Activated T-helper 1 cell treated with anti-CD3 and anti-CD28 coated beads, Interleukin-12 subunit alpha, Interleukin-12 subunit beta, Interleukin-2, Interleukin-4 antibody, amounts not matched to agents 30 ng/mL and 10 ng/mL and 1 ng/mL, durations not matched to agents 14 hours and 24 hours and 36 hours (primary cell): ENCODE measurements around the gene LMBR1. TPM values are rescaled to one million over a fixed set of nuclear protein-coding genes. Genes with fewer than 3 reads are reported as not detected.
"Not testable (repeated sequence)": the region's sequence is repeated elsewhere in the genome, so short reads cannot be mapped to it uniquely, and the experiment has no call there.

Experiments used
- DNase-seq: peaks from one replicate; pipeline ENCODE4 v3.0.0; 2021; ENCODE audit warnings: low spot score
- H3K27ac Mint-ChIP-seq: one replicate; pipeline ENCODE4 v1.8.0; 2021; ENCODE audit warnings: mild to moderate bottlenecking, mixed read lengths
- H3K27me3 Mint-ChIP-seq: one replicate; pipeline ENCODE4 v1.8.0; 2022; ENCODE audit warnings: mild to moderate bottlenecking, moderate library complexity, mixed read lengths; ENCODE audit not compliant: insufficient read depth
- H3K36me3 Mint-ChIP-seq: one replicate; pipeline ENCODE4 v1.8.0; 2021; ENCODE audit warnings: low read depth, mixed read lengths
- H3K4me1 Mint-ChIP-seq: one replicate; pipeline ENCODE4 v1.8.0; 2021; ENCODE audit warnings: low read depth, mixed read lengths
- H3K4me3 Mint-ChIP-seq: one replicate; pipeline ENCODE4 v1.8.0; 2021; ENCODE audit warnings: mild to moderate bottlenecking, moderate library complexity, mixed read lengths
- H3K9me3 Mint-ChIP-seq: one replicate; pipeline ENCODE4 v1.8.0; 2021; ENCODE audit warnings: mixed read lengths
- intact Hi-C: fragments of 100-400 bp; cut with micrococcal nuclease; formaldehyde crosslinking; loops from one replicate; pipeline ENCODE4 v1.15.1; 2024
- total RNA-seq: library from RNA; stranded (reverse); gene quantifications from 2 replicates; pipeline ENCODE4 v1.2.3, GENCODE V29; 2022

Gene LMBR1
- total RNA-seq, 1 donor from 2014 or later = 55.5 TPM

GRCh38 chr7:156922304-156922703, 29.3 kb upstream of the LMBR1 start:
- H3K9me3 Mint-ChIP-seq, H3K36me3 Mint-ChIP-seq, DNase-seq, H3K27ac Mint-ChIP-seq, H3K4me3 Mint-ChIP-seq, intact Hi-C loops: not testable (repeated sequence)
- Mint-ChIP-seq H3K4me1 (peaks cover 43% of the 10 kb centered on the region), H3K27me3 (peaks cover 11% of the 10 kb centered on the region)

GRCh38 chr7:156920487-156921373, 27.7 kb upstream of the LMBR1 start:
- H3K36me3 Mint-ChIP-seq, intact Hi-C loops, H3K27me3 Mint-ChIP-seq, DNase-seq, H3K9me3 Mint-ChIP-seq, H3K4me3 Mint-ChIP-seq, H3K27ac Mint-ChIP-seq: not testable (repeated sequence)
- peaks cover 41% of the 10 kb centered on the region for H3K4me1 Mint-ChIP-seq

- Mint-ChIP-seq H3K4me3 (no peak overlapping the region), H3K27me3 (peaks cover 12% of the 10 kb centered on the region), H3K4me1 (peaks cover 41% of the 10 kb centered on the region), H3K27ac (no peak overlapping the region), H3K36me3 (no peaks in the 10 kb centered on the region), H3K9me3 (no peaks in the 10 kb centered on the region)
- DNase-seq = no peak
- intact Hi-C loops = no loop called here
Observed at GRCh38 chr7:156920076-156920475, 27.1 kb upstream of the LMBR1 start.

- no peaks in the 10 kb centered on the region for H3K9me3 Mint-ChIP-seq
- intact Hi-C loops = no loop called here
- H3K36me3 Mint-ChIP-seq = no peaks in the 10 kb centered on the region
- DNase-seq = no peak
- peaks cover 10% of the 10 kb centered on the region for H3K27me3 Mint-ChIP-seq
- no peak overlapping the region for H3K4me3 Mint-ChIP-seq
- H3K4me1 Mint-ChIP-seq = peaks cover 36% of the 10 kb centered on the region
- H3K27ac Mint-ChIP-seq = no peak overlapping the region
Observed at GRCh38 chr7:156919132-156919713, 26.2 kb upstream of the LMBR1 start.

GRCh38 chr7:156918635-156919034, 25.7 kb upstream of the LMBR1 start:
- H3K9me3 Mint-ChIP-seq = no peaks in the 10 kb centered on the region
- H3K4me1 Mint-ChIP-seq = peaks cover 32% of the 10 kb centered on the region
- H3K27me3 Mint-ChIP-seq = peaks cover 10% of the 10 kb centered on the region
- H3K4me3 Mint-ChIP-seq = no peak overlapping the region
- intact Hi-C loops = no loop called here
- no peak for DNase-seq
- no peaks in the 10 kb centered on the region for H3K36me3 Mint-ChIP-seq
- no peak overlapping the region for H3K27ac Mint-ChIP-seq

- H3K4me1 Mint-ChIP-seq, H3K9me3 Mint-ChIP-seq, DNase-seq, H3K4me3 Mint-ChIP-seq, H3K27ac Mint-ChIP-seq, H3K36me3 Mint-ChIP-seq: not testable (repeated sequence)
- intact Hi-C loops = loop anchor here (5.0 to 10.0 kb wide), 2 partner anchors 85 to 343 kb away; no protein-coding TSS in a partner anchor
- peaks cover 13% of the 10 kb centered on the region for H3K27me3 Mint-ChIP-seq
Observed at GRCh38 chr7:156909574-156910252, 16.7 kb upstream of the LMBR1 start.

- Mint-ChIP-seq H3K4me3 (no peak overlapping the region), H3K9me3 (no peaks in the 10 kb centered on the region), H3K36me3 (no peaks in the 10 kb centered on the region), H3K4me1 (peaks cover 7% of the 10 kb centered on the region), H3K27me3 (peaks cover 10% of the 10 kb centered on the region), H3K27ac (no peak overlapping the region)
- intact Hi-C loops = loop anchor here (5.0 to 10.0 kb wide), 2 partner anchors 87 to 345 kb away; no protein-coding TSS in a partner anchor
- DNase-seq = no peak
Observed at GRCh38 chr7:156907656-156908055, 14.7 kb upstream of the LMBR1 start.

GRCh38 chr7:156906200-156906649, 13.2 kb upstream of the LMBR1 start:
- intact Hi-C loops = loop anchor here (5.0 to 10.0 kb wide), 2 partner anchors 89 to 346 kb away; no protein-coding TSS in a partner anchor
- H3K27me3 Mint-ChIP-seq = peaks cover 2% of the 10 kb centered on the region
- no peaks in the 10 kb centered on the region for H3K36me3 Mint-ChIP-seq
- H3K4me3 Mint-ChIP-seq = no peak overlapping the region
- H3K9me3 Mint-ChIP-seq = no peaks in the 10 kb centered on the region
- H3K4me1 Mint-ChIP-seq = peaks cover 7% of the 10 kb centered on the region
- DNase-seq = no peak
- no peak overlapping the region for H3K27ac Mint-ChIP-seq

- Mint-ChIP-seq H3K4me3 (no peak overlapping the region), H3K36me3 (no peaks in the 10 kb centered on the region), H3K27me3 (peaks cover 5% of the 10 kb centered on the region), H3K4me1 (peaks cover 7% of the 10 kb centered on the region), H3K9me3 (no peaks in the 10 kb centered on the region), H3K27ac (no peak overlapping the region)
- DNase-seq = no peak
- intact Hi-C loops = loop anchor here (10.0 kb wide), 1 partner anchor 91 kb away; no protein-coding TSS in a partner anchor
Observed at GRCh38 chr7:156903232-156903909, 10.4 kb upstream of the LMBR1 start.

GRCh38 chr7:156900093-156900492, 7.1 kb upstream of the LMBR1 start:
- not testable (repeated sequence) for H3K36me3 Mint-ChIP-seq, H3K27me3 Mint-ChIP-seq, H3K9me3 Mint-ChIP-seq, H3K4me3 Mint-ChIP-seq, H3K27ac Mint-ChIP-seq, DNase-seq
- intact Hi-C loops = loop anchor here (10.0 kb wide), 1 partner anchor 95 kb away; no protein-coding TSS in a partner anchor
- H3K4me1 Mint-ChIP-seq = peaks cover 26% of the 10 kb centered on the region

GRCh38 chr7:156898938-156899337, 6.0 kb upstream of the LMBR1 start:
- H3K4me1 Mint-ChIP-seq = peaks cover 34% of the 10 kb centered on the region
- H3K4me3 Mint-ChIP-seq = no peak overlapping the region
- peaks cover 5% of the 10 kb centered on the region for H3K27me3 Mint-ChIP-seq
- H3K27ac Mint-ChIP-seq = no peak overlapping the region
- DNase-seq = no peak
- H3K9me3 Mint-ChIP-seq = no peaks in the 10 kb centered on the region
- intact Hi-C loops = loop anchor here (10.0 kb wide), 1 partner anchor 436 kb away; the partner anchor contains the start of gene DNAJB6
- H3K36me3 Mint-ChIP-seq = no peaks in the 10 kb centered on the region

GRCh38 chr7:156897673-156898072, 4.7 kb upstream of the LMBR1 start:
- peaks cover 5% of the 10 kb centered on the region for H3K27me3 Mint-ChIP-seq
- no peaks in the 10 kb centered on the region for H3K36me3 Mint-ChIP-seq
- H3K4me3 Mint-ChIP-seq = no peak overlapping the region
- intact Hi-C loops = loop anchor here (10.0 kb wide), 1 partner anchor 437 kb away; the partner anchor contains the start of gene DNAJB6
- H3K4me1 Mint-ChIP-seq = peaks cover 27% of the 10 kb centered on the region
- H3K9me3 Mint-ChIP-seq = no peaks in the 10 kb centered on the region
- no peak overlapping the region for H3K27ac Mint-ChIP-seq
- DNase-seq = no peak
